Mucosa of stomach (tissue), 1 donor: Measurements from ENCODE around the gene KRTAP10-3.

Experiments
- H3K27me3 ChIP-seq: one replicate; pipeline ENCODE4 v1.7.0; 2013; ENCODE audit warnings: mild to moderate bottlenecking, low read length; ENCODE audit not compliant: control insufficient read depth, insufficient read depth
- H3K36me3 ChIP-seq: one replicate; pipeline ENCODE4 v1.7.0; 2013; ENCODE audit warnings: low read length; ENCODE audit not compliant: control insufficient read depth, insufficient read depth
- H3K4me1 ChIP-seq: one replicate; pipeline ENCODE4 v1.7.0; 2013; ENCODE audit warnings: mild to moderate bottlenecking, low read length; ENCODE audit not compliant: control insufficient read depth, insufficient read depth
- H3K4me3 ChIP-seq: one replicate; pipeline ENCODE4 v1.7.0; 2013; ENCODE audit warnings: low read length
- H3K9ac ChIP-seq: one replicate; pipeline ENCODE4 v1.7.0; 2013; ENCODE audit warnings: mild to moderate bottlenecking, low read length, moderate library complexity
- H3K9me3 ChIP-seq: one replicate; pipeline ENCODE4 v1.7.0; 2013; ENCODE audit warnings: mild to moderate bottlenecking, low read length, moderate library complexity; ENCODE audit not compliant: control insufficient read depth
- donor health status: Pancreatic carcinoma.

The KRTAP10-3 gene

GRCh38 chr21:44518686-44519085, 39.9 kb downstream of the KRTAP10-3 start:
- H3K4me3 ChIP-seq = no peak overlapping the region

GRCh38 chr21:44517175-44517899, 41.3 kb downstream of the KRTAP10-3 start:
- Histone ChIP-seq H3K4me1 (no peaks in the 10 kb centered on the region), H3K36me3 (no peaks in the 10 kb centered on the region), H3K9me3 (no peaks in the 10 kb centered on the region), H3K4me3 (no peak overlapping the region), H3K27me3 (no peaks in the 10 kb centered on the region), H3K9ac (no peak overlapping the region)

More at GRCh38 chr21:44518686-44519085, 39.9 kb downstream of the KRTAP10-3 start:
- Histone ChIP-seq H3K36me3 (no peaks in the 10 kb centered on the region), H3K9me3 (no peaks in the 10 kb centered on the region), H3K27me3 (no peaks in the 10 kb centered on the region), H3K9ac (no peak overlapping the region), H3K4me1 (no peaks in the 10 kb centered on the region)

GRCh38 chr21:44516828-44517174, 41.8 kb downstream of the KRTAP10-3 start:
- Histone ChIP-seq H3K9me3 (no peaks in the 10 kb centered on the region), H3K4me1 (no peaks in the 10 kb centered on the region), H3K9ac (no peak overlapping the region), H3K36me3 (no peaks in the 10 kb centered on the region), H3K27me3 (no peaks in the 10 kb centered on the region), H3K4me3 (no peak overlapping the region)

- Histone ChIP-seq H3K4me3 (no peak overlapping the region), H3K36me3 (no peaks in the 10 kb centered on the region), H3K27me3 (no peaks in the 10 kb centered on the region), H3K9ac (no peak overlapping the region), H3K9me3 (no peaks in the 10 kb centered on the region), H3K4me1 (no peaks in the 10 kb centered on the region)
Observed at GRCh38 chr21:44516342-44516741, 42.3 kb downstream of the KRTAP10-3 start.

GRCh38 chr21:44515359-44516165, 43.0 kb downstream of the KRTAP10-3 start:
- no peaks in the 10 kb centered on the region for H3K27me3 ChIP-seq
- no peaks in the 10 kb centered on the region for H3K9me3 ChIP-seq
- H3K9ac ChIP-seq = no peak overlapping the region
- peaks cover 4% of the 10 kb centered on the region for H3K4me1 ChIP-seq
- no peak overlapping the region for H3K4me3 ChIP-seq
- H3K36me3 ChIP-seq = no peaks in the 10 kb centered on the region

GRCh38 chr21:44514746-44515358, 43.7 kb downstream of the KRTAP10-3 start:
- H3K4me1 ChIP-seq = peaks cover 10% of the 10 kb centered on the region
- H3K36me3 ChIP-seq = no peaks in the 10 kb centered on the region

GRCh38 chr21:44514218-44514520, 44.4 kb downstream of the KRTAP10-3 start:
- peaks cover 7% of the 10 kb centered on the region for H3K27me3 ChIP-seq
- no peaks in the 10 kb centered on the region for H3K9me3 ChIP-seq
- no peak overlapping the region for H3K4me3 ChIP-seq
- H3K36me3 ChIP-seq = no peaks in the 10 kb centered on the region
- H3K4me1 ChIP-seq = peaks cover 10% of the 10 kb centered on the region
- H3K9ac ChIP-seq = no peak overlapping the region

More at GRCh38 chr21:44514746-44515358, 43.7 kb downstream of the KRTAP10-3 start:
- peaks cover 5% of the 10 kb centered on the region for H3K27me3 ChIP-seq
- H3K9me3 ChIP-seq = no peaks in the 10 kb centered on the region
- H3K4me3 ChIP-seq = no peak overlapping the region
- H3K9ac ChIP-seq = no peak overlapping the region

- Histone ChIP-seq H3K27me3 (peaks cover 10% of the 10 kb centered on the region), H3K9me3 (no peaks in the 10 kb centered on the region), H3K9ac (no peak overlapping the region), H3K4me1 (peaks cover 10% of the 10 kb centered on the region), H3K36me3 (no peaks in the 10 kb centered on the region), H3K4me3 (no peak overlapping the region)
Observed at GRCh38 chr21:44513389-44514217, 45.0 kb downstream of the KRTAP10-3 start.

GRCh38 chr21:44512496-44513388, 45.9 kb downstream of the KRTAP10-3 start:
- no peaks in the 10 kb centered on the region for H3K9me3 ChIP-seq
- H3K4me3 ChIP-seq = no peak overlapping the region
- H3K36me3 ChIP-seq = no peaks in the 10 kb centered on the region
- H3K4me1 ChIP-seq = peaks cover 10% of the 10 kb centered on the region
- no peak overlapping the region for H3K9ac ChIP-seq
- peaks cover 15% of the 10 kb centered on the region for H3K27me3 ChIP-seq

GRCh38 chr21:44511938-44512275, 46.7 kb downstream of the KRTAP10-3 start:
- H3K4me1 ChIP-seq = peaks cover 10% of the 10 kb centered on the region
- peaks cover 15% of the 10 kb centered on the region for H3K27me3 ChIP-seq
- H3K36me3 ChIP-seq = no peaks in the 10 kb centered on the region
- no peak overlapping the region for H3K9ac ChIP-seq
- no peaks in the 10 kb centered on the region for H3K9me3 ChIP-seq
- H3K4me3 ChIP-seq = no peak overlapping the region
